Prostate gland (tissue), 2 donors: ENCODE data around the gene ATP6V1C2.

Experiments
- CTCF ChIP-seq, 4 experiments: fragments of 200-600 bp in 2 of 4; fragments of 450-650 bp in 2 of 4; sonication (generic) in 2 of 4; IDR thresholded peaks; 1 replicate in 3 of 4; 2 replicates in 1 of 4; pipeline ENCODE4 v1.5.1; 2016 to 2019; ENCODE audit warnings: antibody characterized with exemption in 4 of 4, mild to moderate bottlenecking in 2 of 4, moderate library complexity in 2 of 4
- POLR2A ChIP-seq: fragments of 450-650 bp; IDR thresholded peaks from one replicate; pipeline ENCODE4 v1.6.1; 2016; ENCODE audit warnings: antibody characterized with exemption, mild to moderate bottlenecking
- POLR2AphosphoS5 ChIP-seq: sonication (generic); formaldehyde crosslinking; IDR thresholded peaks from one replicate; pipeline ENCODE4 v1.6.1; 2017; ENCODE audit warnings: antibody characterized with exemption

- TF ChIP-seq CTCF (IDR thresholded peaks at IDR 0.05) = no peak
- no peak for TF ChIP-seq POLR2AphosphoS5
- no peak for TF ChIP-seq POLR2A
These were observed 37.8 kb downstream of the ATP6V1C2 start for GRCh38 chr2:10759151-10759714.
